Loucy (cell line): ENCODE results near the gene CEP57L1.

ENCODE experiments used
- EZH2phosphoT487 ChIP-seq: fragments of 200-600 bp; IDR thresholded peaks from 2 replicates; pipeline ENCODE4 v1.6.1; 2018; ENCODE audit warnings: antibody characterized with exemption, mild to moderate bottlenecking, moderate library complexity, borderline replicate concordance
- TF ChIP-seq, protein P1 (sequence below): fragments of 200-600 bp; sonication (generic); conservative IDR thresholded peaks from 2 replicates; pipeline ENCODE4 v1.5.1; 2014; ENCODE audit warnings: mild to moderate bottlenecking, antibody characterized with exemption, low read length

DNA sequence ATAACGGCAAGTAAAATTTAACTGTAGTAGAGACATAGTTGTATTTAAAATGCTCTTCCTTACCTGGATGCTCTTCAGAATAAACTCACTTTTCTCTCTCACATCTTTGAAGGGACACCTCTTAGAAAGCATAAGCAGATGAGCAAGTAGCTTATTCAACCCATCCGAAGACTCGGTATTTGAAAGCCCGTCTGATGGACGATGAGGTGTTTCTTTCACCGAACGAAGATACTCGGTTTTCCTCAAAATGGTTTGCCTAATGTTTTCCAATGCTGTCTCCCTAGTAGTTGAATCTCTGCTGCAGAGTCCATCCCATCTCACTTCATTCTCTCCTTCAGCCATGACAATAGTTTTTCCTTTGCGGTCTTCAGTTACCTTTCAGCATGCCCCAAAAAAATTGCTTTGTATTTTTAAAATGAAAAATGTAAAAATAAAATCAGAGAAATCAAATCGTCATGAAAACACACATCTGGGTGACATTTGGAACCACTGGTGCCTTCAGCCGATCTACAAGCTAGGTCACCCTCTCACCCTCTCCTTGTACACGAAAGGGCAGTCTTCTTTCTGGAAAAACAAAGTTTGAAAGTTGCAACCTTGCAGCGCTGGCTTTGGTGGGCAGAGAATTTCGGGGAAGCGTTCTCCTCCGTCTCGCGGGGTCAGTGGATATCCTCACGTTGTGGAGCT lies 1.4 kb upstream of the CEP57L1 start:
- TF ChIP-seq, protein P1, sequence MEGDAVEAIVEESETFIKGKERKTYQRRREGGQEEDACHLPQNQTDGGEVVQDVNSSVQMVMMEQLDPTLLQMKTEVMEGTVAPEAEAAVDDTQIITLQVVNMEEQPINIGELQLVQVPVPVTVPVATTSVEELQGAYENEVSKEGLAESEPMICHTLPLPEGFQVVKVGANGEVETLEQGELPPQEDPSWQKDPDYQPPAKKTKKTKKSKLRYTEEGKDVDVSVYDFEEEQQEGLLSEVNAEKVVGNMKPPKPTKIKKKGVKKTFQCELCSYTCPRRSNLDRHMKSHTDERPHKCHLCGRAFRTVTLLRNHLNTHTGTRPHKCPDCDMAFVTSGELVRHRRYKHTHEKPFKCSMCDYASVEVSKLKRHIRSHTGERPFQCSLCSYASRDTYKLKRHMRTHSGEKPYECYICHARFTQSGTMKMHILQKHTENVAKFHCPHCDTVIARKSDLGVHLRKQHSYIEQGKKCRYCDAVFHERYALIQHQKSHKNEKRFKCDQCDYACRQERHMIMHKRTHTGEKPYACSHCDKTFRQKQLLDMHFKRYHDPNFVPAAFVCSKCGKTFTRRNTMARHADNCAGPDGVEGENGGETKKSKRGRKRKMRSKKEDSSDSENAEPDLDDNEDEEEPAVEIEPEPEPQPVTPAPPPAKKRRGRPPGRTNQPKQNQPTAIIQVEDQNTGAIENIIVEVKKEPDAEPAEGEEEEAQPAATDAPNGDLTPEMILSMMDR = no peak
- no peak for TF ChIP-seq EZH2phosphoT487
